ENCODE measurements around the gene PARD3B. TPM values are rescaled to one million over a fixed set of nuclear protein-coding genes. Genes with fewer than 3 reads are reported as not detected.

PARD3B gene
- total RNA-seq, 1 experiment from 2014 or later = 3.9 TPM

DNA sequence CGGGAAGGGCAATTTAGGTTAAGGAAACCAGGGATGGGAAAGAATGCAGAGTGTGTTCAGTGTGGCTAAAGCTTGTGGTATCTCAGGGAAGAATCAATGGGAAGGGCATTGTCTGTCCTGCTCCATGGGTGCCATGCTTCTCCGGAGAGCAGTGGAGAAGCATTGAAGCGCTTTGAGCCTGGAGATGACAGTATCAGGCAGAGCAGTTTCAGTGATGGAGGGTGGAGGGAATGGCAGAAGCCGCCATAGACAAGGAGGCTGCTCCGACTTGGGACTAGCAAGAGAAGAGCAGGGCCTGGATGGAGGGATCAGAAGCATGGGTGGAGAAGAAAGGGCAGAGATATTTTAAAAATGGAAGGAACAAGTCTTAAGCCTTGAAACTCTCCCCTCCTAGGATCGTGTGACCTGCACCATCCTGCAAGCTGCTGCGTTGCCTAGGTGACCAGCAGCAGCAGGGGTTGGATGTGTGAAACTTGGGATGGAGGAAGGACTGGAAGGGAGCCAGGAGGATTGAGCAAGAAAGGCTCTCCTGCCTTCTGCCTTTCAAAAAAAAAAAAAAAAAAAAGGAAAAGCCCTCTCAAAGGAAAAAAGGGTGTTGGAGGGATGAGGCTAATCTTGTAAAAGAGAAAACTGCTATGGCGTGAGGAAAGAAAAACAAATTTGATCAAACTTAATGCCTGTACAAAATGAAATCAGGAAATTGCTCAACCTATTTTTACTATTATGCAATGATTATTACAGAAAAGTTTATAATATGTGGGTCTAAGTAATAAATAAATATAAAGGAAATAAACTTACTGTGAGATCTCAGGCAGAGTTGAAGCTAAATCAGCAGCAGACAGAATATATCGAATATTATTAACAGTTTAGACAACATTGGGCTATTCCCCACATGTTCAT, 643.2 kb downstream of the PARD3B start:
- POLR2A ChIA-PET (ENCODE audit: unreplicated experiment) = no interaction called here
- no peaks in the 10 kb centered on the region for H3F3A ChIP-seq (ENCODE audit: low read length, unreplicated experiment)
- H3K27ac ChIP-seq (ENCODE audit: low read length) = no peak overlapping the region
- no peaks in the 10 kb centered on the region for H3K9me2 ChIP-seq (replicated peaks; ENCODE audit: low read length)
- DNase-seq (no peak), ATAC-seq (no peak)
- BruUV-seq (replicated peaks) = no TSS peak
- intact Hi-C loops (cut with micrococcal nuclease) = no loop called here
- CTCF ChIA-PET = no interaction called here
- H3K4me3 ChIP-seq (ENCODE audit: low read length) = no peak overlapping the region
- no peaks in the 10 kb centered on the region for H3K9me3 ChIP-seq (ENCODE audit: low read length)
- TF ChIP-seq EZH2phosphoT487 (IDR thresholded peaks at IDR 0.05; ENCODE audit: borderline replicate concordance, low read length) = no peak
- no peak for TF ChIP-seq EZH2 (IDR thresholded peaks at IDR 0.05; ENCODE audit: low read length, unreplicated experiment)
- TF ChIP-seq, protein P1, sequence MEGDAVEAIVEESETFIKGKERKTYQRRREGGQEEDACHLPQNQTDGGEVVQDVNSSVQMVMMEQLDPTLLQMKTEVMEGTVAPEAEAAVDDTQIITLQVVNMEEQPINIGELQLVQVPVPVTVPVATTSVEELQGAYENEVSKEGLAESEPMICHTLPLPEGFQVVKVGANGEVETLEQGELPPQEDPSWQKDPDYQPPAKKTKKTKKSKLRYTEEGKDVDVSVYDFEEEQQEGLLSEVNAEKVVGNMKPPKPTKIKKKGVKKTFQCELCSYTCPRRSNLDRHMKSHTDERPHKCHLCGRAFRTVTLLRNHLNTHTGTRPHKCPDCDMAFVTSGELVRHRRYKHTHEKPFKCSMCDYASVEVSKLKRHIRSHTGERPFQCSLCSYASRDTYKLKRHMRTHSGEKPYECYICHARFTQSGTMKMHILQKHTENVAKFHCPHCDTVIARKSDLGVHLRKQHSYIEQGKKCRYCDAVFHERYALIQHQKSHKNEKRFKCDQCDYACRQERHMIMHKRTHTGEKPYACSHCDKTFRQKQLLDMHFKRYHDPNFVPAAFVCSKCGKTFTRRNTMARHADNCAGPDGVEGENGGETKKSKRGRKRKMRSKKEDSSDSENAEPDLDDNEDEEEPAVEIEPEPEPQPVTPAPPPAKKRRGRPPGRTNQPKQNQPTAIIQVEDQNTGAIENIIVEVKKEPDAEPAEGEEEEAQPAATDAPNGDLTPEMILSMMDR (conservative IDR thresholded peaks at IDR 0.05; ENCODE audit: low read depth, low read length) = no peak
- no peaks in the 10 kb centered on the region for H3K27me3 ChIP-seq (ENCODE audit: low read length)
- no peak overlapping the region for H3K9ac ChIP-seq (ENCODE audit: low read length)
- H3K79me2 ChIP-seq (ENCODE audit: low read length) = no peaks in the 10 kb centered on the region
- no peaks in the 10 kb centered on the region for H3K4me1 ChIP-seq (ENCODE audit: insufficient read depth, low read length)
- H4K20me1 ChIP-seq (ENCODE audit: low read length) = no peaks in the 10 kb centered on the region
- no peaks in the 10 kb centered on the region for H3K36me3 ChIP-seq (ENCODE audit: low read depth, low read length)
- H2AFZ ChIP-seq (ENCODE audit: low read length) = no peak overlapping the region
- no peak overlapping the region for H3K4me2 ChIP-seq (ENCODE audit: low read length)

- H3K4me3 ChIP-seq (ENCODE audit: low read length) = no peak overlapping the region
- H3K36me3 ChIP-seq (ENCODE audit: low read depth, low read length) = no peaks in the 10 kb centered on the region
- H3K79me2 ChIP-seq (ENCODE audit: low read length) = no peaks in the 10 kb centered on the region
- H4K20me1 ChIP-seq (ENCODE audit: low read length) = no peaks in the 10 kb centered on the region
- no peak overlapping the region for H2AFZ ChIP-seq (ENCODE audit: low read length)
- TF ChIP-seq EZH2 (IDR thresholded peaks at IDR 0.05; ENCODE audit: low read length, unreplicated experiment) (no peak), EZH2phosphoT487 (IDR thresholded peaks at IDR 0.05; ENCODE audit: borderline replicate concordance, low read length) (no peak)
- TF ChIP-seq, protein P1 (conservative IDR thresholded peaks at IDR 0.05; ENCODE audit: low read depth, low read length) = no peak
- H3K4me2 ChIP-seq (ENCODE audit: low read length) = no peak overlapping the region
- no peaks in the 10 kb centered on the region for H3K27me3 ChIP-seq (ENCODE audit: low read length)
- ATAC-seq = no peak
- no peaks in the 10 kb centered on the region for H3F3A ChIP-seq (ENCODE audit: low read length, unreplicated experiment)
- no peaks in the 10 kb centered on the region for H3K9me3 ChIP-seq (ENCODE audit: low read length)
- intact Hi-C loops (cut with micrococcal nuclease) = no loop called here
- no peak overlapping the region for H3K9ac ChIP-seq (ENCODE audit: low read length)
- CTCF ChIA-PET = no interaction called here
- no peaks in the 10 kb centered on the region for H3K4me1 ChIP-seq (ENCODE audit: insufficient read depth, low read length)
- no peak overlapping the region for H3K27ac ChIP-seq (ENCODE audit: low read length)
- POLR2A ChIA-PET (ENCODE audit: unreplicated experiment) = no interaction called here
- no peak for DNase-seq
- no TSS peak for BruUV-seq (replicated peaks)
- no peaks in the 10 kb centered on the region for H3K9me2 ChIP-seq (replicated peaks; ENCODE audit: low read length)
Observed at GRCh38 chr2:205189301-205189700, 644.0 kb downstream of the PARD3B start.

- Histone ChIP-seq H3K79me2 (ENCODE audit: low read length) (no peaks in the 10 kb centered on the region), H3K9ac (ENCODE audit: low read length) (no peak overlapping the region), H3F3A (ENCODE audit: low read length, unreplicated experiment) (no peaks in the 10 kb centered on the region), H3K4me1 (ENCODE audit: insufficient read depth, low read length) (no peaks in the 10 kb centered on the region), H3K4me3 (ENCODE audit: low read length) (no peak overlapping the region), H3K9me2 (replicated peaks; ENCODE audit: low read length) (no peaks in the 10 kb centered on the region), H3K4me2 (ENCODE audit: low read length) (no peak overlapping the region), H3K27me3 (ENCODE audit: low read length) (no peaks in the 10 kb centered on the region), H3K27ac (ENCODE audit: low read length) (no peak overlapping the region), H3K9me3 (ENCODE audit: low read length) (no peaks in the 10 kb centered on the region), H3K36me3 (ENCODE audit: low read depth, low read length) (no peaks in the 10 kb centered on the region), H4K20me1 (ENCODE audit: low read length) (no peaks in the 10 kb centered on the region), H2AFZ (ENCODE audit: low read length) (no peak overlapping the region)
- DNase-seq = no peak
- CTCF ChIA-PET = no interaction called here
- POLR2A ChIA-PET (ENCODE audit: unreplicated experiment) = no interaction called here
- BruUV-seq (replicated peaks) = no TSS peak
- ATAC-seq = no peak
- intact Hi-C loops (cut with micrococcal nuclease) = no loop called here
- TF ChIP-seq EZH2 (IDR thresholded peaks at IDR 0.05; ENCODE audit: low read length, unreplicated experiment) (no peak), EZH2phosphoT487 (IDR thresholded peaks at IDR 0.05; ENCODE audit: borderline replicate concordance, low read length) (no peak)
- TF ChIP-seq, protein P1 (conservative IDR thresholded peaks at IDR 0.05; ENCODE audit: low read depth, low read length) = no peak
Observed at GRCh38 chr2:205190528-205190927, 645.3 kb downstream of the PARD3B start.

Data from PC-3 (cell line).